ENCODE data around the gene KIFC1. TPM values are rescaled to one million over a fixed set of nuclear protein-coding genes. Genes with fewer than 3 reads are reported as not detected.

Gene KIFC1
- total RNA-seq, 2 experiments from 2014 or later, result 157 to 167 TPM

DNA sequence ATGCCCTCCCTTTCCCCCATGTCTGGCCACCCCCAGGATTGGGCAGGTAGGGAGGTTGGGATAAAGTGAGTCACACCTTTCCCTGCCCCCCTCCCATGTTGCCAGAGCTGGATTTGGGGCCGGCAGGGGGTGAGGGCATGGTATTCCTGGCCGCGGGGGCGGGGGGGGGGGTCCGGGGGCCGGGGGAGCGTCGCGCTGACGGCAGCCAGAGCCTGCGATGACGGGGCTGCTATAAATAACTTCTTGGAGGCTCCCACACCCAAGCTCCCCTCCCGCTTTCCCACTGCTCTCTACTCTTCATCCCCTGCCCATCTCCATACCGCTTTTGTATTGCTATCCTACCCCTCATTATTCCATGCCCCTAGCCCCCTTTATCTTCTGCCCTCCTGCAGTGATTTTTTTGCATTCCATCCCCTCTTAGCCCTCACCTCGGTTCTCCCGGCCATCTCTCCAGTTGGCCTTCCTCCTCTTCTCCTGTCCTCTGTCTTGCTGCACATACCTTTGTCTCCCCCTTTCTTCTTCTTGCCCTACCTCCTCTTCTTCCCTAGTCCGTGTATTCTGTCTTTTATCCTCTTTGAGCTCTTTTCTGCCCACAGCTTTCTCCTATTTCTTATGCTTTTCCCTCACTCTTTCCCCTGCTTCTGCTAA is 42.0 kb downstream of the KIFC1 start:
- peaks cover 48% of the 10 kb centered on the region for H3K4me1 Mint-ChIP-seq
- no peak overlapping the region for H3K4me3 Mint-ChIP-seq
- CTCF ChIA-PET, result interaction anchor here (0.6 kb wide), 1 partner anchor 1056 kb away, joined by 4 read pairs; no protein-coding TSS in a partner anchor
- no peak overlapping the region for H3K27ac Mint-ChIP-seq
- H3K36me3 Mint-ChIP-seq (ENCODE audit: low read depth), result peaks cover 29% of the 10 kb centered on the region
- H3K9me3 Mint-ChIP-seq, result no peaks in the 10 kb centered on the region
- POLR2A ChIA-PET, result no interaction called here
- no peak for DNase-seq
- H3K27me3 Mint-ChIP-seq, result no peaks in the 10 kb centered on the region

DNA sequence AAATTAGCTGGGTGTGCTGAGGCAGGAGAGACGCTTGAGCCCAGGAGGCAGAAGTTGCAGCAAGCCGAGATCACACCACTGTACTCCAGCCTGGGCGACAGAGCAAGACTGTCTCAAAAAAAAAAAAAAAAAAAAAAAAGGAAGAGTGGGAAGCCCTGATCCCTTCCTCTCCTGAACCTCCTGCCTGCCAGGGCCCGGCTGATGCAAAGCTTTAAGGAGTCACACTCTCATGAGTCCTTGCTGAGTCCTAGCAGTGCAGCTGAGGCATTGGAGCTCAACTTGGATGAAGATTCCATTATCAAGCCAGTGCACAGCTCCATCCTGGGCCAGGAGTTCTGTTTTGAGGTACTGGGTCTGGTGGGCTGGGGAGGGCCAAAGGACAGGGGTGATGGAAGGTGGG is 43.3 kb downstream of the KIFC1 start:
- ChIA-PET POLR2A (interaction anchor here (0.5 kb wide), 1 partner anchor 34 kb away, joined by 5 read pairs; no protein-coding TSS in a partner anchor), CTCF (no interaction called here)
- Mint-ChIP-seq H3K27ac (no peak overlapping the region), H3K27me3 (no peaks in the 10 kb centered on the region), H3K9me3 (no peaks in the 10 kb centered on the region), H3K4me3 (no peak overlapping the region), H3K4me1 (peaks cover 35% of the 10 kb centered on the region), H3K36me3 (ENCODE audit: low read depth) (peaks cover 34% of the 10 kb centered on the region)
- no peak for DNase-seq

DNA sequence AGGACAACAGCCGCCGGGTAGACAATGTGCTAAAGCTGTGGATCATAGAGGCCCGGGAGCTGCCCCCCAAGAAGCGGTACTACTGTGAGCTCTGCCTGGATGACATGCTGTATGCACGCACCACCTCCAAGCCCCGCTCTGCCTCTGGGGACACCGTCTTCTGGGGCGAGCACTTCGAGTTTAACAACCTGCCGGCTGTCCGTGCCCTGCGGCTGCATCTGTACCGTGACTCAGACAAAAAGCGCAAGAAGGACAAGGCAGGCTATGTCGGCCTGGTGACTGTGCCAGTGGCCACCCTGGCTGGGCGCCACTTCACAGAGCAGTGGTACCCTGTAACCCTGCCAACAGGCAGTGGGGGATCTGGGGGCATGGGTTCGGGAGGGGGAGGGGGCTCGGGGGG is 46.0 kb downstream of the KIFC1 start:
- H3K4me3 Mint-ChIP-seq, result no peak overlapping the region

DNA sequence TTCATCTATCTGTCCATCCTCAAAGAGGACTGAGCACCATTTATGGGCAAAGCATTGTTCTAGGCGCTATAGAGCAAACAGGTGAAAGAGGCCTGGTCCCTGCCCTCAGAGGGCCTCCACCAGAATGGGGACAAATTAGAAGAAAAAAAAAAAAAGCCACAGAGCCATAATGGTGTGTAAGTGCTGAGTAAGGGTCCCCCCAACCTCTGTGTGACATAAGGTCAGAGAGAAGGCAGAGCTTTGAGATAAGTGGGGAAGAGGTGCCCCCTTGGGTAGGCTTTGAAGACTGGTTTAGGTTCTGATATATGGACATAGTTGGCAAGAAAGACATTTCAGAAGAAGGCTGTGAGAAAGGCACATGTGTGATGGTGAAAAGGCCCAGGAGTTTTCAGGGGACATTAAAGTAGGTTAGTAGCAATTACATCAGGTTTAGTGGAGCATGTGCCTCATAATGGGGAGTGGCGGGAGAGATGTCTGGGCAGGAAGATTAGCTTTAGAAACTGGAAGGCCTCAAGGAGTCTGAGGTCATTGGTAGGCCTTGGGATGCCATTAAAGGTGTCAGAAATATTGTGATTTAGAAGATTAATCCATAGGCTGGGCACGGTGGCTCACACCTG is 47.5 kb downstream of the KIFC1 start:
- Mint-ChIP-seq H3K27ac (peak overlapping the region; percentile 51), H3K9me3 (no peaks in the 10 kb centered on the region), H3K4me1 (peaks cover 2% of the 10 kb centered on the region), H3K27me3 (no peaks in the 10 kb centered on the region), H3K4me3 (no peak overlapping the region), H3K36me3 (ENCODE audit: low read depth) (peaks cover 37% of the 10 kb centered on the region)
- POLR2A ChIA-PET, result no interaction called here
- no peak for DNase-seq
- CTCF ChIA-PET, result interaction anchor here (0.6 kb wide), 1 partner anchor 122 kb away, joined by 4 read pairs; the partner anchor contains the start of gene ZBTB22

More for the DNA sequence above, 46.0 kb downstream of the KIFC1 start:
- no peak overlapping the region for H3K27ac Mint-ChIP-seq
- ChIA-PET CTCF (interaction anchor here (0.6 to 1.3 kb wide), 2 partner anchors 9 to 17 kb away, joined by 3 read pairs; partner anchors contain the start of gene ZBTB9), POLR2A (no interaction called here)
- peaks cover 40% of the 10 kb centered on the region for H3K36me3 Mint-ChIP-seq (ENCODE audit: low read depth)
- peaks cover 9% of the 10 kb centered on the region for H3K4me1 Mint-ChIP-seq
- H3K9me3 Mint-ChIP-seq, result no peaks in the 10 kb centered on the region
- H3K27me3 Mint-ChIP-seq, result no peaks in the 10 kb centered on the region
- no peak for DNase-seq

DNA sequence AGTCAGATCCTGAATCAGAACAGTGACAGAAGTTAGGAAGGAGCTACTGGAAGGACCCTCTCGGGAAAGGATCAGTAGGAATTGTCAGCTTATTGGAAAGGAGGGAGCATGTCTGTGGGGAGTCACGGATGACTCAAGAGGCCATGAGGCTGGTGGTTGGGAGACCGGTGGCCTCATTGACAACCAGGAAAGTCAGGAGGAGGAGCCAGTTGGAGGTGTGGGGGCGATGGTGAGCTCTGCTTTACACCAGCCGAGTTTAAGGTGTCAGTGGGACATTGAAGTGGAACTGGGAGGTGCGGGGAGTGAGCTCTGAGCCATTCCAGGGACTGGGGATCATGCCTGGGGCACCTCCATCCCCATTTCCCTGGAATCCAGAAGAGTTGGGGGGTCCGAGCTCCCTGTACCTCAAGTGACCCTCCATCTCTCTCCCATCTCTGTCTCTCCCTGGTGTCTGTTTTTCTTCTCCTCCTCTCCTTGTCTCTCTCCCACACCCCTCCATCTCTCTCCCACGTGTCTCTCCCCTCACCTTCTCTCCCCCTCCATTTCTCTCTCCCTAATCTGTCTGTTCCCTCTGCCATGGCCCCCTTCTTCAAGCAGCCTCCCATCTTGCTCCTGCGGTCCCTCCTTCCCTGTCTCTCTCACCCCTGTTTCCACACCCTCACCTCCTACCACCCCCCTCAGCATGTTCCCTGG is 48.5 kb downstream of the KIFC1 start:
- Mint-ChIP-seq H3K9me3 (no peaks in the 10 kb centered on the region), H3K27ac (peak overlapping the region; percentile 63)
- CTCF ChIA-PET, result interaction anchor here (1.2 kb wide), 1 partner anchor 10 kb away, joined by 4 read pairs; no protein-coding TSS in a partner anchor

DNA sequence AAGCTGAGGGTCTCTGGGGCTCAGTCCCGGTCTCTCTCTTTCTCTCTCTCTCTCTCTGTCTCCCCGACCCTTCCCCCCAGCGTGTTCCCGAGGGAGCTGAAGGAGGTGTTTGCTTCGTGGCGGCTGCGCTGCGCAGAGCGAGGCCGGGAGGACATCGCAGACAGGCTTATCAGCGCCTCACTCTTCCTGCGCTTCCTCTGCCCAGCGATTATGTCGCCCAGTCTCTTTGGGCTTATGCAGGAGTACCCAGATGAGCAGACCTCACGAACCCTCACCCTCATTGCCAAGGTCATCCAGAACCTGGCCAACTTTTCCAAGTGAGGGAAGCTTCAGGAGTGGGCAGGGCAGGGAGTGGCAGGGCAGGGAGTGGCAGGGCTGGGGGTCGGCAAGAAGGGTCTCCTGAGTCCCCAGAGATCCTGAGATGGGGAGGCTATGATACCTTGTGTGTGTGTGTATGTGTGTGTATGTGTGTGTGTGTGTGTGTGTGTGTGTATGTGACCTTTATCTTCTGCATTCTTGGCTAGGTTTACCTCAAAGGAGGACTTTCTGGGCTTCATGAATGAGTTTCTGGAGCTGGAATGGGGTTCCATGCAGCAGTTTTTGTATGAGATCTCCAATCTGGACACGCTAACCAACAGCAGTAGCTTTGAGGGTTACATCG is 49.2 kb downstream of the KIFC1 start:
- ChIA-PET CTCF (interaction anchor here (1.2 to 1.6 kb wide), 2 partner anchors 9 to 14 kb away, joined by 4 to 5 read pairs; partner anchors contain the start of gene ZBTB9), POLR2A (no interaction called here)
- DNase-seq, result no peak
- Mint-ChIP-seq H3K27me3 (no peaks in the 10 kb centered on the region), H3K4me1 (no peaks in the 10 kb centered on the region), H3K36me3 (ENCODE audit: low read depth) (peaks cover 34% of the 10 kb centered on the region), H3K27ac (no peak overlapping the region), H3K4me3 (no peak overlapping the region), H3K9me3 (no peaks in the 10 kb centered on the region)

More for the DNA sequence above, 48.5 kb downstream of the KIFC1 start:
- no peaks in the 10 kb centered on the region for H3K27me3 Mint-ChIP-seq
- H3K36me3 Mint-ChIP-seq (ENCODE audit: low read depth), result peaks cover 37% of the 10 kb centered on the region
- no peak overlapping the region for H3K4me3 Mint-ChIP-seq
- peaks cover 1% of the 10 kb centered on the region for H3K4me1 Mint-ChIP-seq
- DNase-seq, result no peak
- POLR2A ChIA-PET, result no interaction called here

DNA sequence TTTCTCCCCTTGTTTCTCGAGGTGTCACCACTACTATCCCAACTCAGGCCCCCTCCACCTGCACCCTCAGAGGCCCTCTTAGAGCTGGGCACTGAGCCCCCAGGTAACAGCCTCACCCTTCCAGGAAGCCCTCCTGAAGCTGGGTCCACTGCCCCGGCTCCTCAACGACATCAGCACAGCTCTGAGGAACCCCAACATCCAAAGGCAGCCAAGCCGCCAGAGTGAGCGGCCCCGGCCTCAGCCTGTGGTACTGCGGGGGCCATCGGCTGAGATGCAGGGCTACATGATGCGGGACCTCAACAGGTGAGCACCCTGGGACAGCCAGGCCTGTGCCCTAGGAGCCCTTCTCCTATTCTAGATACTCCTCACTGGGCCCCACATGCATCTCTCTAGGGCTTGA is 49.8 kb downstream of the KIFC1 start:
- CTCF ChIA-PET, result interaction anchor here (1.2 to 1.6 kb wide), 2 partner anchors 9 to 13 kb away, joined by 4 to 5 read pairs; partner anchors contain the start of gene ZBTB9
- no peak for DNase-seq
- peaks cover 39% of the 10 kb centered on the region for H3K36me3 Mint-ChIP-seq (ENCODE audit: low read depth)

DNA sequence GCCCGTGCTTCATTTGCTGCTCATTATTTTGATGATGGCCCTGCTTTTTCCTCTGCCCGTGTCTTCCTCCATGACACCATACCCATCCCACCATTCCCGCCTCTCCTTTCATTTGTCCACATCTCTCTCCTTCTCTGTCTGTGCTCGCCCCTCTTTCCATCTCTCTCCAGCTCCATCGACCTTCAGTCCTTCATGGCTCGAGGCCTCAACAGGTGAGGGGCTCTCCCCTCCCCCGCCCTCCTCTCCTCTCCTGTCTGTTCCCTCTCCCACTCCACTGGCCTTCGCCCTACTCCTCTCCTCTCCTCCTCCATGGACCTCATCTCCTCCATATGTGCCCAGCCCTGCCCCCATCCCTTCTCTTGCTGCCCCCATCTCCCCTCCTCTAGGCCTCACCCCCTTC is 50.7 kb downstream of the KIFC1 start:
- no peaks in the 10 kb centered on the region for H3K9me3 Mint-ChIP-seq
- DNase-seq, result no peak
- H3K4me1 Mint-ChIP-seq, result no peaks in the 10 kb centered on the region
- no peaks in the 10 kb centered on the region for H3K27me3 Mint-ChIP-seq
- H3K36me3 Mint-ChIP-seq (ENCODE audit: low read depth), result peaks cover 40% of the 10 kb centered on the region
- H3K4me3 Mint-ChIP-seq, result no peak overlapping the region
- ChIA-PET POLR2A (no interaction called here), CTCF (interaction anchor here (1.6 kb wide), 1 partner anchor 12 kb away, joined by 5 read pairs; the partner anchor contains the start of gene ZBTB9)
- H3K27ac Mint-ChIP-seq, result peak overlapping the region; percentile 16

More for the DNA sequence above, 49.8 kb downstream of the KIFC1 start:
- peak overlapping the region; percentile 19 for H3K27ac Mint-ChIP-seq
- POLR2A ChIA-PET, result no interaction called here
- no peaks in the 10 kb centered on the region for H3K27me3 Mint-ChIP-seq
- no peak overlapping the region for H3K4me3 Mint-ChIP-seq
- no peaks in the 10 kb centered on the region for H3K4me1 Mint-ChIP-seq
- H3K9me3 Mint-ChIP-seq, result no peaks in the 10 kb centered on the region

DNA sequence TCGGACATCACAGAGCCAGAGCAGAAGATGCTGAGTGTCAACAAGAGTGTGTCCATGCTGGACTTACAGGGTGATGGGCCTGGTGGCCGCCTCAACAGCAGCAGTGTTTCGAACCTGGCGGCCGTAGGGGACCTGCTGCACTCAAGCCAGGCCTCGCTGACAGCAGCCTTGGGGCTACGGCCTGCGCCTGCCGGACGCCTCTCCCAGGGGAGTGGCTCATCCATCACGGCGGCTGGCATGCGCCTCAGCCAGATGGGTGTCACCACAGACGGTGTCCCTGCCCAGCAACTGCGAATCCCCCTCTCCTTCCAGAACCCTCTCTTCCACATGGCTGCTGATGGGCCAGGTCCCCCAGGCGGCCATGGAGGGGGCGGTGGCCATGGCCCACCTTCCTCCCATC is 51.4 kb downstream of the KIFC1 start:
- no peak for DNase-seq
- CTCF ChIA-PET, result no interaction called here
- Mint-ChIP-seq H3K4me1 (no peaks in the 10 kb centered on the region), H3K27me3 (no peaks in the 10 kb centered on the region), H3K36me3 (ENCODE audit: low read depth) (peaks cover 40% of the 10 kb centered on the region), H3K4me3 (no peak overlapping the region), H3K27ac (no peak overlapping the region), H3K9me3 (no peaks in the 10 kb centered on the region)
- POLR2A ChIA-PET, result no interaction called here

DNA sequence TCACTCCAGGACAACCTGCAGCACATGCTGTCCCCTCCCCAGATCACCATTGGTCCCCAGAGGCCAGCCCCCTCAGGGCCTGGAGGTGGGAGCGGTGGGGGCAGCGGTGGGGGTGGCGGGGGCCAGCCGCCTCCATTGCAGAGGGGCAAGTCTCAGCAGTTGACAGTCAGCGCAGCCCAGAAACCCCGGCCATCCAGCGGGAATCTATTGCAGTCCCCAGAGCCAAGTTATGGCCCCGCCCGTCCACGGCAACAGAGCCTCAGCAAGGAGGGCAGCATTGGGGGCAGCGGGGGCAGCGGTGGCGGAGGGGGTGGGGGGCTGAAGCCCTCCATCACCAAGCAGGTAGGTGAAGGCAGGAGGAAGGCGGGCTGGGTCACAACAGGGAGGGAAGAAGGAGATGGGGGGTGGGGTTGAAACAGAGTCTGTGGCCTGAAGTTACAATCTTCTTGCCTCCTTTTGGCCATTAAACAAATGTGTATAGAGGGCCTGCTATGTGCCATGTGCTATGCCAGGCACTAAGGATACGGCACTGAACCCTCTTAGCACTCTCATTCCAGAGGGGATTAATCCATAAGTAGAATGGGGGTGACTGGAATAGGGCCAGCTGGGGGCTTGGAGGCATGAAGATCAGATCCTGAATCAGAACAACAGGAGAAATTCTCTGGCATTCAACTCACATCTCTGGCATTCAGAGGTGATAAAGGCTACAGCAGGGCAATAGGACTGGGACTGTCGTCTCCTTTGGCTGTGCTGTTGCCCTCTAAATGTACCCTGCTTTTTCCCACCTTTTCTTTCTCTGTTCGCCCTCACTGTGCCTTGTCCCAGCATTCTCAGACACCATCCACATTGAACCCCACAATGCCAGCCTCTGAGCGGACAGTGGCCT is 52.2 kb downstream of the KIFC1 start:
- Mint-ChIP-seq H3K27me3 (no peaks in the 10 kb centered on the region), H3K4me1 (no peaks in the 10 kb centered on the region), H3K27ac (no peak overlapping the region), H3K9me3 (no peaks in the 10 kb centered on the region), H3K36me3 (ENCODE audit: low read depth) (peaks cover 41% of the 10 kb centered on the region), H3K4me3 (no peak overlapping the region)
- POLR2A ChIA-PET, result no interaction called here
- CTCF ChIA-PET, result interaction anchor here (1.2 to 2.1 kb wide), 3 partner anchors 10 to 18 kb away, joined by 3 to 7 read pairs (median 6); partner anchors contain the start of gene ZBTB9
- DNase-seq, result no peak

DNA sequence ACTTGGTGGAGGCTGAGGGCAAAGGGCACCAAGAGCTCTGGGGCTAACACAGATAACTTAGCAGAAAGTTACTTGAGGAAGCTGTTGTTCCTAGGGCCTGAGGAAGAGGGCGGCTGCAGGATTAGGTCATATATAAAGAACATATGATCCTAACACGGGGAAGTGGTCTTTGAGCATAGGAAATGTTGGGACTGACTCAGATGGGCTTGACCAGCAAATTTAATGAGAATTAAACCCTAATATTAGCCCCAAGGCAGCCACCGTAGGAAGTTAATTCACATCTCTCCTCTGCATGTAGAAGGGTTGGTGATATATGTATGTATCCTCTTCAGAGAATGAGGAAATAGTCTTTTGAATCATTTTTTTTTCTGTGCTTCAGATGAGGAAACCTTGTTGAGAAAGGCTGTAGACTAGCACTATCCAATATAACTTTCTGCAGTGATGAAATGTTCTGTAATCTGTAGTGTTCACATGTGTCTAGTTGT is 53.5 kb downstream of the KIFC1 start:
- Mint-ChIP-seq H3K27ac (peak overlapping the region; percentile 33), H3K4me1 (no peaks in the 10 kb centered on the region)

More for the DNA sequence above, 53.5 kb downstream of the KIFC1 start:
- ChIA-PET POLR2A (no interaction called here), CTCF (interaction anchor here (1.2 to 2.1 kb wide), 3 partner anchors 9 to 19 kb away, joined by 3 to 7 read pairs (median 6); partner anchors contain the start of gene ZBTB9)
- Mint-ChIP-seq H3K9me3 (no peaks in the 10 kb centered on the region), H3K4me3 (no peak overlapping the region), H3K27me3 (no peaks in the 10 kb centered on the region), H3K36me3 (ENCODE audit: low read depth) (peaks cover 41% of the 10 kb centered on the region)
- no peak for DNase-seq

Measured in activated CD4-positive, alpha-beta T cell treated with anti-CD3 and anti-CD28 coated beads, Interleukin-2, amount 10 ng/mL, durations not matched to agents 7 days and 5 days (primary cell).